Transverse colon (tissue), 4 donors: ENCODE results near the gene ABHD6. TPM values are rescaled to one million over a fixed set of nuclear protein-coding genes. Genes with fewer than 3 reads are reported as not detected.

ENCODE experiments used
- DNase-seq: peaks from one replicate; pipeline ENCODE4 v3.0.0-alpha.2; 2019
- H3K27ac ChIP-seq, 4 donors: fragments of 200-600 bp; sonication (generic); 2 replicates each; pipeline ENCODE4 v1.5.1; 2016 to 2018; ENCODE audit warnings: inconsistent platforms in 4 of 4
- H3K27me3 ChIP-seq: fragments of 200-600 bp; sonication (generic); 2 replicates; pipeline ENCODE4 v1.5.1; 2017; ENCODE audit warnings: inconsistent platforms
- H3K36me3 ChIP-seq, 4 donors: fragments of 200-600 bp; sonication (generic); 2 replicates each; pipeline ENCODE4 v1.5.1; 2017 to 2019; ENCODE audit warnings: inconsistent platforms in 4 of 4
- H3K4me1 ChIP-seq, 4 donors: fragments of 200-600 bp; sonication (generic); 2 replicates each; pipeline ENCODE4 v1.5.1; 2017 to 2020; ENCODE audit warnings: inconsistent platforms in 4 of 4
- H3K4me3 ChIP-seq, 4 donors: fragments of 200-600 bp; sonication (generic); 1 replicate in 1 of 4; 2 replicates in 3 of 4; pipeline versions ENCODE4 v1.5.1 to v1.6.1; 2017 to 2019; ENCODE audit warnings: inconsistent platforms in 4 of 4
- H3K9me3 ChIP-seq, 2 donors: fragments of 200-600 bp; sonication (generic); 2 replicates each; pipeline ENCODE4 v1.5.1; 2017 to 2019; ENCODE audit warnings: inconsistent platforms in 2 of 2
- EP300 ChIP-seq: sonication (generic); formaldehyde crosslinking; IDR thresholded peaks from one replicate; pipeline ENCODE4 v1.6.1; 2017; ENCODE audit warnings: antibody characterized with exemption, low read depth
- POLR2A ChIP-seq: fragments of 450-650 bp; IDR thresholded peaks from one replicate; pipeline ENCODE4 v1.6.1; 2016; ENCODE audit warnings: antibody characterized with exemption, mild to moderate bottlenecking, moderate library complexity
- POLR2AphosphoS5 ChIP-seq, 3 donors: sonication (generic); formaldehyde crosslinking; IDR thresholded peaks; one replicate each; pipeline ENCODE4 v1.6.1; 2016; ENCODE audit warnings: antibody characterized with exemption in 3 of 3
- WGBS, 2 donors: methylation state at CpG; one replicate each; pipeline ENCODE4 v1.1.5; 2018; ENCODE audit warnings: low coverage in 1 of 2; 5-methylcytosine and 5-hydroxymethylcytosine counted together
- in situ Hi-C, 4 donors: fragments of 200-750 bp; cut with MboI; loops; one replicate each; pipeline versions ENCODE4 v1.15.0 to v1.15.1; 2017; ENCODE audit warnings: low sequenced_read_pairs in 3 of 4, low pct_ligation_motif_present in 1 of 4, low pct_unique_long_range_greater_than_20kb in 1 of 4
- intact Hi-C: fragments of 100-400 bp; cut with DNase I; formaldehyde crosslinking; loops from one replicate; pipeline ENCODE4 v1.15.1; 2023; ENCODE audit warnings: low total_unique reads
- total RNA-seq, 4 donors: library from RNA; depleted of rRNA; stranded (reverse); fragments of >200 nt; gene quantifications; one replicate each; pipeline ENCODE4 v1.1.0, GENCODE V29; 2016
- TF ChIP-seq, protein P1 (sequence below), 5 experiments: fragments of 200-600 bp in 3 of 5; fragments of 450-650 bp in 2 of 5; sonication (generic) in 3 of 5; IDR thresholded peaks; 1 replicate in 2 of 5; 2 replicates in 3 of 5; pipeline ENCODE4 v1.5.1; 2016 to 2017; ENCODE audit warnings: antibody characterized with exemption in 5 of 5, inconsistent platforms in 3 of 5, mild to moderate bottlenecking in 2 of 5, moderate library complexity in 1 of 5

The ABHD6 gene
- total RNA-seq, 4 donors from 2014 or later: 5.2 to 68.1 (median 32.0) TPM

DNA sequence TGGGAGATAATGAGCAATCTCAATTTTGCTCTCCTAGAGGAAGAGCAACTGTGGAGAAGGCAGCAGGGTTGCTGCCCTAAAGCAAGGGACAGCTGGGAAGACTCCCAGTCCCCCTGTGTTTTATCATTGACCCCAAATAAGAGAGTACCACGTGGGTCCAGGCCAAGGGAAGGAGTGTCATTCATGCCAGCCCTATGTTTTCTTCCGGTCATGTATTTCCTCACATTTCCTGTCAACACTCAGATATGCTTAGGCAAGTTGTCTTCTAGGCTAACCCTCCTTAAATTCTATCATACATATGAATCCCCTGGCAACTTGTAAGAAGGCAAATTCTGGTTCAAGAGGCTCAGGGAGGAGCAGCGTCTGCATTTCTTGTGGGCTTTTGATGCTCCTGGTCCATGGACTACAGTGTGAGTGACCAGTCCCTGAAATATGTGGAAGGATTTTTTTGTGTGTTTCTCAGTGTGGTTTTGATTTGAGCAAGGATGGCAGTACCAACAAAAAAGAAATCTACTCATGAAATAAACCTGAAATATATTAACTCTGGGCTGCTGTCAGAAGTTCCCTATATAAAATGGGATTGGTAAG lies 36.5 kb downstream of the ABHD6 start:
- Histone ChIP-seq H3K9me3 (no peaks in the 10 kb centered on the region), H3K4me1 (peaks cover 0 to 12% (median 8%) of the 10 kb centered on the region in 4 donors), H3K27ac (no peak overlapping the region), H3K4me3 (no peak overlapping the region), H3K27me3 (no peaks in the 10 kb centered on the region), H3K36me3 (peaks cover 0 to 14% (median 6%) of the 10 kb centered on the region in 4 donors)
- 57 to 90% methylated on average over 2 to 3 of the region's 3 CpGs for WGBS, 2 donors
- intact Hi-C loops (no loop called here), in situ Hi-C loops (no loop called here)
- no peak for TF ChIP-seq POLR2A
- TF ChIP-seq EP300: no peak
- TF ChIP-seq POLR2AphosphoS5 (IDR thresholded peaks at IDR 0.05): no peak
- TF ChIP-seq, protein P1, sequence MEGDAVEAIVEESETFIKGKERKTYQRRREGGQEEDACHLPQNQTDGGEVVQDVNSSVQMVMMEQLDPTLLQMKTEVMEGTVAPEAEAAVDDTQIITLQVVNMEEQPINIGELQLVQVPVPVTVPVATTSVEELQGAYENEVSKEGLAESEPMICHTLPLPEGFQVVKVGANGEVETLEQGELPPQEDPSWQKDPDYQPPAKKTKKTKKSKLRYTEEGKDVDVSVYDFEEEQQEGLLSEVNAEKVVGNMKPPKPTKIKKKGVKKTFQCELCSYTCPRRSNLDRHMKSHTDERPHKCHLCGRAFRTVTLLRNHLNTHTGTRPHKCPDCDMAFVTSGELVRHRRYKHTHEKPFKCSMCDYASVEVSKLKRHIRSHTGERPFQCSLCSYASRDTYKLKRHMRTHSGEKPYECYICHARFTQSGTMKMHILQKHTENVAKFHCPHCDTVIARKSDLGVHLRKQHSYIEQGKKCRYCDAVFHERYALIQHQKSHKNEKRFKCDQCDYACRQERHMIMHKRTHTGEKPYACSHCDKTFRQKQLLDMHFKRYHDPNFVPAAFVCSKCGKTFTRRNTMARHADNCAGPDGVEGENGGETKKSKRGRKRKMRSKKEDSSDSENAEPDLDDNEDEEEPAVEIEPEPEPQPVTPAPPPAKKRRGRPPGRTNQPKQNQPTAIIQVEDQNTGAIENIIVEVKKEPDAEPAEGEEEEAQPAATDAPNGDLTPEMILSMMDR (IDR thresholded peaks at IDR 0.05): no peak
- no peak for DNase-seq

DNA sequence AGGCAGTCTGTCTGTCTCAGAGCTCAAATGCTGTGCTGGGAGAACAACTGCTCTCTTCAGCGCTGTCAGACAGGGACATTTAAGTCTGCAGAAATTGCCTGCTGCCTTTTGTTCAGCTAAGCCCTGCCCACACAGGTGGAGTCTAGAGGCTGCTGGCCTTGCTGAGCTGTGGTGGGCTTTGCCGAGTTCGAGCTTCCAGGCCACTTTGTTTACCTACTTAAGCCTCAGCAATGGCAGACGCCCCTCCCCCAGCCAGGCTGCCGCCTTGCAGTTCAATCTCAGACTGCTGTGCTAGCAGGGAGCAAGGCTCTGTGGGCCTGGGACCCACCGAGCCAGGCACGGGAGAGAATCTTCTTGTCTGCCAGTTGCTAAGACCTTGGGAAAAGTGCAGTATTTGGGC lies 43.5 kb downstream of the ABHD6 start:
- peaks cover 0 to 10% (median 2%) of the 10 kb centered on the region in 4 donors for H3K36me3 ChIP-seq
- no peak overlapping the region for H3K4me3 ChIP-seq
- intact Hi-C loops (no loop called here), in situ Hi-C loops (no loop called here)
- H3K27me3 ChIP-seq: no peaks in the 10 kb centered on the region
- no peaks in the 10 kb centered on the region for H3K9me3 ChIP-seq
- TF ChIP-seq POLR2A (no peak), POLR2AphosphoS5 (IDR thresholded peaks at IDR 0.05) (no peak), EP300 (no peak)
- TF ChIP-seq, protein P1 (IDR thresholded peaks at IDR 0.05): no peak
- WGBS, 2 donors: 93 to 100% methylated on average over 1 to 7 of the region's 7 CpGs
- no peak for DNase-seq
- no peak overlapping the region for H3K27ac ChIP-seq
- H3K4me1 ChIP-seq: no peaks in the 10 kb centered on the region

DNA sequence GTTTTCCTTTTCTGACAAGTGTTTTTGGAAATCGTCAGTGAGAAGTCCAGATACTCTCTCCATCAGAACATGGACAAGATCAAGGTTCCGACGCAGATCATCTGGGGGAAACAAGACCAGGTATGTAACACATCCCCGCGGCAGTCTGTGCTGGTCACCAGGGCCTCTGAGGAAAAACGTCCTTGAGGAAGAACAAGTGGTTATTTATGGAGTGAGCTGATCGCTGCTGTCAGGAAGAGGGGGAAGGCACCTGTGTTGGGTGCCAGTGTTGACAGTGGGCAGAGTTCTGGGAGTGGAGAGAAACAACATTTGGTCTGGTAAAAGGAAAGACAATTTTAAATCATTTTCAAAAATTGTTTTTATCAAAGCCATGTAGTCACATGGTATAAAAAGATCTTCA lies 47.7 kb downstream of the ABHD6 start:
- H3K27ac ChIP-seq: no peak overlapping the region
- no peaks in the 10 kb centered on the region for H3K9me3 ChIP-seq
- TF ChIP-seq EP300 (no peak), POLR2AphosphoS5 (IDR thresholded peaks at IDR 0.05) (no peak), POLR2A (no peak)
- TF ChIP-seq, protein P1 (IDR thresholded peaks at IDR 0.05): no peak
- H3K4me3 ChIP-seq: no peak overlapping the region
- no peak for DNase-seq
- H3K27me3 ChIP-seq: no peaks in the 10 kb centered on the region
- peaks cover 0 to 22% (median 10%) of the 10 kb centered on the region in 4 donors for H3K36me3 ChIP-seq
- intact Hi-C loops (no loop called here), in situ Hi-C loops (no loop called here)
- no peaks in the 10 kb centered on the region for H3K4me1 ChIP-seq
- WGBS, 2 donors: 50 to 84% methylated on average over 1 to 7 of the region's 7 CpGs

DNA sequence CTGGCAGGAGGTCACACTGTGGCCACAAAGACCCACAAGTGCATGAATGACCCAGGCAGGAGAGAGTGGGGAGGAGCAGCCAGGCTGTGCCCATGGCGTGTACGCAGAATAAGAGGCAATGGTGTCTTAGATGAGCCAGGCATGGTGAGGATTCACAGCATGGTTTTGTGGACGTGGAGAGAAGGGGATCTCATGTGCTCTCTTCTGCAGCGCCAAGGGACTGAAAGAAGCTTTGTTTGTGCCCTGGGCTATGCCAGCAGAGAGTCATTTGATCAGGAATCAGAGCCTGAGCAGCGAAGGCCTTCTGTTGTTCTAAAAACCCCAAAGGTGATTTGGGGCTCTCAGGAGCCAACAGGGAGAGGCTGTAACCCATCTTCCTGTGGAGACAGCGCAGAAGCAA lies 49.8 kb downstream of the ABHD6 start:
- WGBS, 2 donors: 82 to 94% methylated on average over 4 to 6 of the region's 6 CpGs
- TF ChIP-seq POLR2A: no peak
- TF ChIP-seq, protein P1 (IDR thresholded peaks at IDR 0.05): no peak
- no peak for TF ChIP-seq EP300
- no peak for TF ChIP-seq POLR2AphosphoS5 (IDR thresholded peaks at IDR 0.05)
- DNase-seq: no peak
- Histone ChIP-seq H3K4me3 (no peak overlapping the region), H3K9me3 (no peaks in the 10 kb centered on the region), H3K27me3 (no peaks in the 10 kb centered on the region), H3K36me3 (peaks cover 0 to 18% (median 5%) of the 10 kb centered on the region in 4 donors), H3K4me1 (no peaks in the 10 kb centered on the region), H3K27ac (no peak overlapping the region)
- intact Hi-C loops: no loop called here
- in situ Hi-C loops: no loop called here
